Ovary (tissue), 9 donors: Measurements from ENCODE around the gene ACTN1. TPM values are rescaled to one million over a fixed set of nuclear protein-coding genes. Genes with fewer than 3 reads are reported as not detected.
"Not testable (repeated sequence)": the region's sequence is repeated elsewhere in the genome, so short reads cannot be mapped to it uniquely, and the experiment has no call there.

Experiments used
- DNase-seq, 5 donors: peaks; one replicate each; pipeline ENCODE4 v3.0.0-alpha.2; 2019 to 2020
- H3K27ac ChIP-seq, 2 donors: fragments of 200-600 bp; one replicate each; pipeline versions ENCODE4 v1.5.1 to v1.8.0; 2019 to 2022
- H3K27me3 ChIP-seq: fragments of 200-600 bp; one replicate; pipeline ENCODE4 v1.8.0; 2022
- H3K36me3 ChIP-seq: fragments of 200-600 bp; sonication (generic); one replicate; pipeline ENCODE4 v1.5.1; 2019
- H3K4me1 ChIP-seq: one replicate; pipeline ENCODE4 v1.8.1; 2013; ENCODE audit warnings: mild to moderate bottlenecking, moderate library complexity; ENCODE audit not compliant: insufficient read depth
- H3K4me3 ChIP-seq: fragments of 200-600 bp; sonication (generic); one replicate; pipeline ENCODE4 v1.5.1; 2017
- H3K9me3 ChIP-seq, 2 donors: fragments of 200-600 bp in 1 of 2; sonication (generic) in 1 of 2; one replicate each; pipeline versions ENCODE4 v1.5.1 to v1.8.1; 2013 to 2019; ENCODE audit warnings: mild to moderate bottlenecking in 1 of 2, moderate library complexity in 1 of 2
- EP300 ChIP-seq: sonication (generic); formaldehyde crosslinking; IDR thresholded peaks from one replicate; pipeline ENCODE4 v1.6.1; 2017; ENCODE audit warnings: antibody characterized with exemption
- POLR2A ChIP-seq: fragments of 450-650 bp; IDR thresholded peaks from one replicate; pipeline ENCODE4 v1.6.1; 2017; ENCODE audit warnings: antibody characterized with exemption, mild to moderate bottlenecking, moderate library complexity
- WGBS, 3 donors: extraction: QIAGEN DNeasy Blood & Tissue Kit in 1 of 3; methylation state at CpG; one replicate each; pipeline versions ENCODE4 v1.1.5 to v1.1.7; 2013 to 2017; 5-methylcytosine and 5-hydroxymethylcytosine counted together
- intact Hi-C, 4 donors: fragments of 100-400 bp; cut with DNase I; formaldehyde crosslinking; loops; one replicate each; pipeline versions ENCODE4 v1.11.0 to v1.15.1; 2022 to 2023
- polyA plus RNA-seq, 2 donors: library from polyadenylated mRNA; stranded (reverse); fragments of 200-250 nt in 1 of 2; fragments of 350-450 nt in 1 of 2; fragmentation: Illumina TruSeq in 1 of 2; extraction: RNeasy Lipid Tissue Mini Kit (QIAGEN cat#74804) in 1 of 2; gene quantifications; one replicate each; pipeline ENCODE4 v1.2.3, GENCODE V29; 2013 to 2014
- total RNA-seq, 7 donors: library from RNA; depleted of rRNA in 2 of 7; stranded (reverse); fragments of >200 nt in 2 of 7; fragmentation: NEBNext Ultra II Directional in 3 of 7; extraction: Animal tissue kit (Norgen Biotek cat#: 25700) in 3 of 7; gene quantifications; one replicate each; pipeline versions ENCODE4 v1.1.0 to v1.2.4, GENCODE V29; 2016 to 2023
- TF ChIP-seq, protein P1 (sequence below), 3 donors: fragments of 450-650 bp in 2 of 3; fragments of 200-600 bp in 1 of 3; IDR thresholded peaks; one replicate each; pipeline versions ENCODE4 v1.5.1 to v1.8.0; 2016 to 2022; ENCODE audit warnings: antibody characterized with exemption in 3 of 3, mild to moderate bottlenecking in 1 of 3
- donor health status: DM: no; HTN: no; CAD: no; lungs with moderate emphysema.
- donor health status: DM: no; HTN: no; CAD: no.
- donor health status: Bipolar disorder and iron deficiency.
- donor health status: DM: yes; HTN: yes; CAD: no.
- donor health status: DM: no; HTN: no; CAD: no.
- donor health status: DM: yes; HTN: yes; CAD: no.

ACTN1 gene
- total and polyA plus RNA-seq, 9 donors, result 39.0 to 203 (median 138) TPM

DNA sequence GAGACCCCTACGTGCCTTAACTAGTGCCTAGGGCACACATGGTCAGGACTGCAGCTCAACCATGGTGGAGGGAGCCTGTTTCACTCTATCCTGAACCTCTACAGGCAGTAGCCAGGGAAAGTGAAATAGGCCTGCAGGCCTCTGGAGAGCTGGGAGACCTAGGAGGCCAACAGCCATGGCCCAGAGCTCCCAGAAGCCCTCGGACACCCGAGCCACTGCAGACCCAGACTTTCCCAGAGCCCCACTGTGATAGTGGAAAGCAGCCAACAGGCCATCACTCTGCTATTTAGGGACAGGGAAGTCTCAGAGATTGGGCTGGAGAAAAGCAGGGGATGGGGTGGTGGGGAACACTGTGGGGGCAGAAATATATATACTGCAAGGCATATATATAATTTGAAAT lies 129.7 kb downstream of the ACTN1 start:
- intact Hi-C loops, result no loop called here
- no peak overlapping the region for H3K27ac ChIP-seq
- H3K4me1 ChIP-seq, result no peaks in the 10 kb centered on the region
- H3K36me3 ChIP-seq, result no peaks in the 10 kb centered on the region
- no peak overlapping the region for H3K4me3 ChIP-seq
- 77 to 93% (median 87%) methylated on average over 3 of the region's 3 CpGs for WGBS, 3 donors
- TF ChIP-seq POLR2A (no peak), EP300 (no peak)
- TF ChIP-seq, protein P1, sequence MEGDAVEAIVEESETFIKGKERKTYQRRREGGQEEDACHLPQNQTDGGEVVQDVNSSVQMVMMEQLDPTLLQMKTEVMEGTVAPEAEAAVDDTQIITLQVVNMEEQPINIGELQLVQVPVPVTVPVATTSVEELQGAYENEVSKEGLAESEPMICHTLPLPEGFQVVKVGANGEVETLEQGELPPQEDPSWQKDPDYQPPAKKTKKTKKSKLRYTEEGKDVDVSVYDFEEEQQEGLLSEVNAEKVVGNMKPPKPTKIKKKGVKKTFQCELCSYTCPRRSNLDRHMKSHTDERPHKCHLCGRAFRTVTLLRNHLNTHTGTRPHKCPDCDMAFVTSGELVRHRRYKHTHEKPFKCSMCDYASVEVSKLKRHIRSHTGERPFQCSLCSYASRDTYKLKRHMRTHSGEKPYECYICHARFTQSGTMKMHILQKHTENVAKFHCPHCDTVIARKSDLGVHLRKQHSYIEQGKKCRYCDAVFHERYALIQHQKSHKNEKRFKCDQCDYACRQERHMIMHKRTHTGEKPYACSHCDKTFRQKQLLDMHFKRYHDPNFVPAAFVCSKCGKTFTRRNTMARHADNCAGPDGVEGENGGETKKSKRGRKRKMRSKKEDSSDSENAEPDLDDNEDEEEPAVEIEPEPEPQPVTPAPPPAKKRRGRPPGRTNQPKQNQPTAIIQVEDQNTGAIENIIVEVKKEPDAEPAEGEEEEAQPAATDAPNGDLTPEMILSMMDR (IDR thresholded peaks at IDR 0.05), result no peak
- no peaks in the 10 kb centered on the region for H3K9me3 ChIP-seq
- H3K27me3 ChIP-seq, result no peaks in the 10 kb centered on the region
- DNase-seq, result no peak

DNA sequence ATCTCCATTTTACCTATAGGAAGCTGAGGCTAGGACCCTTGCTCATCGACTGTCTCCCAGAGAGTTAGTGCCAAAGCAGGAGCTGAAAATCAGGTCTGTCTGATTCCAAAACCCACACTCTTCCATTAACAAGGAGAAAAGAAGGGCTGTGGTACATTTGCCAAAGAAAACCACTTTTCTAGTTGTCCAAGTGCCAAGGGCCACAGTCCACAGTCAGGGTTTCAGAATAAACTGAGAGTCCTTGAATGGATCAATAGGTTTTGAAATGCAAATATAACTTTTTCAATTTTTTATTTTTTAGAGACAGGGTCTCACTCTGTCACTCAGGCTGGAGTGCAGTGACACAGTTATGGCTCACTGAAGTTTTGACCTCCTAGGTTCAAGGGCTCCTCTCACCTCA lies 130.8 kb downstream of the ACTN1 start:
- no peak for DNase-seq
- H3K27ac ChIP-seq, result no peak overlapping the region
- intact Hi-C loops, result no loop called here
- H3K9me3 ChIP-seq, result no peaks in the 10 kb centered on the region
- TF ChIP-seq POLR2A, result no peak
- no peak for TF ChIP-seq EP300
- TF ChIP-seq, protein P1 (IDR thresholded peaks at IDR 0.05), result no peak
- H3K4me1 ChIP-seq, result peaks cover 4% of the 10 kb centered on the region
- H3K36me3 ChIP-seq, result no peaks in the 10 kb centered on the region
- WGBS, 3 donors, result 34 to 89% (median 82%) methylated on average over 1 of the region's 1 CpG
- H3K4me3 ChIP-seq, result no peak overlapping the region
- no peaks in the 10 kb centered on the region for H3K27me3 ChIP-seq

DNA sequence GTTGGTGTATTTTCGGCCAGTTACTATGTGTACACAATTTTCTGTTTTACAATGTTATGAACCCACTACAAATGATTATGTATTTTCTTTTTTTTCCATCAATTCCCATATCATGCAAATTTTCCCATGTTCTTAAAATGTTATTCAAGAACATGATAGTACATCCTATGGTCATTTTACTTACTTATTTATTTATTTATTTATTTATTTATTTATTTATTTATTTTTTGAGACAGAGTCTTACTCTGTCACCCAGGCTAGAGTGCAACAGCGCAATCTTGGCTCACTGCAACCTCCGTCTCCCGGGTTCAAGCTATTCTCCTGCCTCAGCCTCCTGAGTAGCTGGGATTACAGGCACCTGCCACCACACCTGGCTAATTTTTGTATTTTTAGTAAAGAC lies 131.5 kb downstream of the ACTN1 start:
- intact Hi-C loops, H3K27ac ChIP-seq: not testable (repeated sequence)

DNA sequence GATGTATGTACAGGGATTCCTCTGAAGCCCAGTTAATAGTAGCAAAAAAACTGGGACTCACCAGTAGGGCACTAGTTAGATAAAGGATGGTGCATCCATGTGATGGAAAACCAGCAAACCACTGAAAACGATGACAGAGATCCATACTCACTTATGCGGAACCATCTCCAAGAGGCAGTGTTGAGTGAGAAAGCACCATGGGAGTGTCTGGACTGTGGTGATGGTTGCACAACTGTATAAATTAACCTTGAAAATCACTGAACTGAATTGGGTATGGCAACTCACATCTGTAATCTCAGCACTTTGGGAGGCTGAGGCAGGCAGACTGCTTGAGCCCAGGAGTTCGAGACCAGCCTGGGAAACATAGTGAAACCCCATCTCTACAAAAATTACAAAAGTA lies 132.6 kb downstream of the ACTN1 start:
- H3K36me3 ChIP-seq, result no peaks in the 10 kb centered on the region
- H3K27me3 ChIP-seq, result no peaks in the 10 kb centered on the region
- no peaks in the 10 kb centered on the region for H3K9me3 ChIP-seq
- no peak overlapping the region for H3K27ac ChIP-seq
- no peak for DNase-seq
- WGBS, 3 donors, result 82 to 84% (median 84%) methylated on average over 3 of the region's 3 CpGs
- TF ChIP-seq, protein P1 (IDR thresholded peaks at IDR 0.05), result no peak
- TF ChIP-seq POLR2A, result no peak
- TF ChIP-seq EP300, result no peak
- intact Hi-C loops, result no loop called here
- H3K4me3 ChIP-seq, result no peak overlapping the region
- H3K4me1 ChIP-seq, result peaks cover 7% of the 10 kb centered on the region

More for the DNA sequence above, 131.5 kb downstream of the ACTN1 start:
- WGBS, 3 donors, result 79 to 96% (median 93%) methylated on average over 4 of the region's 4 CpGs
- not testable (repeated sequence) for H3K4me1 ChIP-seq, H3K27me3 ChIP-seq, H3K36me3 ChIP-seq, H3K9me3 ChIP-seq, H3K4me3 ChIP-seq, DNase-seq

DNA sequence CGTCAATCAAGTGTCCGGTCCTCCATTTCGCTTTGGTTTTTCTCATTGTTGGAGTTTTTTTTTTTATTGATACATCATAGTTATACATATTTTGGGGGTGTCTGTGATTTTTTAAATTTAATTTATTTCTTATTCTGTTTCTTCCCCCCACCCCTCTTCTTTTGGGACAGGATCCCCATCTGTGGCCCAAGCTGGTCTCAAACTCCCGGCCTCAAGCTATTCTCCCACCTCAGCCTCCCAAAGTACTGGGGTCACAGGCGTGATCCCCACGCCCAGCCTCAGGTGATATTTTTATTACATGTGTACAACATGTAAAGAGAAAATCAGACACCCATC lies 134.9 kb downstream of the ACTN1 start:
- Histone ChIP-seq H3K27me3 (no peaks in the 10 kb centered on the region), H3K4me3 (no peak overlapping the region), H3K9me3 (no peaks in the 10 kb centered on the region), H3K4me1 (peaks cover 8% of the 10 kb centered on the region), H3K27ac (no peak overlapping the region), H3K36me3 (no peaks in the 10 kb centered on the region)
- no peak for DNase-seq
- TF ChIP-seq, protein P1 (IDR thresholded peaks at IDR 0.05), result no peak
- TF ChIP-seq EP300 (no peak), POLR2A (no peak)
- intact Hi-C loops, result loop anchor here in 1 of 4 donors (5.0 kb wide), 1 partner anchor 1007 kb away; no protein-coding TSS in a partner anchor
- WGBS, 3 donors, result 22 to 31% (median 23%) methylated on average over 6 of the region's 6 CpGs
